HAP-1 (cell line): ENCODE measurements around the gene ZXDC.

Source experiments
- DNase-seq, 2 experiments: peaks; one replicate each; pipeline ENCODE4 v3.0.0-alpha.2; 2016 to 2020; ENCODE audit warnings: low spot score in 2 of 2
- H3K27me3 ChIP-seq: fragments of 250-450 bp; sonication (Bioruptor Pico); 2 replicates; pipeline ENCODE4 v1.5.1; 2020; ENCODE audit warnings: low read depth, mild to moderate bottlenecking, moderate library complexity
- H3K36me3 ChIP-seq: fragments of 250-450 bp; sonication (Bioruptor Pico); replicated peaks from 2 replicates; pipeline ENCODE4 v1.5.1; 2020; ENCODE audit warnings: mild to moderate bottlenecking
- H3K4me1 ChIP-seq: fragments of 250-450 bp; sonication (Bioruptor Pico); 2 replicates; pipeline ENCODE4 v1.5.1; 2020; ENCODE audit warnings: mild to moderate bottlenecking
- H3K4me3 ChIP-seq: fragments of 250-450 bp; sonication (Bioruptor Pico); 2 replicates; pipeline ENCODE4 v1.5.1; 2020; ENCODE audit warnings: mild to moderate bottlenecking, moderate library complexity
- H3K9me3 ChIP-seq: fragments of 250-450 bp; sonication (Bioruptor Pico); 2 replicates; pipeline ENCODE4 v1.5.1; 2020; ENCODE audit warnings: mild to moderate bottlenecking, moderate library complexity
- in situ Hi-C: fragments of 300-500 bp; cut with MboI; formaldehyde crosslinking; loops from 3 replicates; pipeline ENCODE4 v1.14.3; 2020; ENCODE audit warnings: low sequenced_read_pairs, inconsistent platforms, mixed read lengths

The ZXDC gene

GRCh38 chr3:126488886-126489569 lies 13.3 kb upstream of the ZXDC start:
- in situ Hi-C loops, result no loop called here
- Histone ChIP-seq H3K4me3 (no peak overlapping the region), H3K36me3 (no peaks in the 10 kb centered on the region), H3K9me3 (no peaks in the 10 kb centered on the region), H3K4me1 (peaks cover 12% of the 10 kb centered on the region), H3K27me3 (no peaks in the 10 kb centered on the region)
- DNase-seq, result no peak

GRCh38 chr3:126488185-126488584 lies 12.5 kb upstream of the ZXDC start:
- Histone ChIP-seq H3K4me3 (no peak overlapping the region), H3K9me3 (no peaks in the 10 kb centered on the region), H3K27me3 (no peaks in the 10 kb centered on the region), H3K4me1 (peaks cover 12% of the 10 kb centered on the region), H3K36me3 (no peaks in the 10 kb centered on the region)
- in situ Hi-C loops, result no loop called here
- DNase-seq, result no peak

- Histone ChIP-seq H3K36me3 (no peaks in the 10 kb centered on the region), H3K4me1 (peaks cover 12% of the 10 kb centered on the region), H3K27me3 (no peaks in the 10 kb centered on the region), H3K4me3 (no peak overlapping the region), H3K9me3 (no peaks in the 10 kb centered on the region)
- in situ Hi-C loops, result no loop called here
- DNase-seq, result no peak
Observed at GRCh38 chr3:126487151-126487771, 11.6 kb upstream of the ZXDC start.

GRCh38 chr3:126486360-126486847 lies 10.7 kb upstream of the ZXDC start:
- peaks cover 12% of the 10 kb centered on the region for H3K4me1 ChIP-seq
- no peaks in the 10 kb centered on the region for H3K36me3 ChIP-seq
- no peak for DNase-seq
- no peak overlapping the region for H3K4me3 ChIP-seq
- H3K27me3 ChIP-seq, result no peaks in the 10 kb centered on the region
- in situ Hi-C loops, result no loop called here
- no peaks in the 10 kb centered on the region for H3K9me3 ChIP-seq

GRCh38 chr3:126485956-126486355 lies 10.3 kb upstream of the ZXDC start:
- H3K27me3 ChIP-seq, result no peaks in the 10 kb centered on the region
- no peak for DNase-seq
- H3K9me3 ChIP-seq, result no peaks in the 10 kb centered on the region
- in situ Hi-C loops, result no loop called here
- peaks cover 12% of the 10 kb centered on the region for H3K4me1 ChIP-seq
- no peaks in the 10 kb centered on the region for H3K36me3 ChIP-seq
- no peak overlapping the region for H3K4me3 ChIP-seq

- no peak overlapping the region for H3K4me3 ChIP-seq
- no peaks in the 10 kb centered on the region for H3K9me3 ChIP-seq
- DNase-seq, result peak; percentile 52 to 61
- peaks cover 12% of the 10 kb centered on the region for H3K4me1 ChIP-seq
- no peaks in the 10 kb centered on the region for H3K36me3 ChIP-seq
- in situ Hi-C loops, result no loop called here
- H3K27me3 ChIP-seq, result no peaks in the 10 kb centered on the region
Observed at GRCh38 chr3:126485176-126485897, 9.6 kb upstream of the ZXDC start.

GRCh38 chr3:126484662-126485061 lies 9.0 kb upstream of the ZXDC start:
- no peak for DNase-seq
- Histone ChIP-seq H3K4me3 (no peak overlapping the region), H3K9me3 (no peaks in the 10 kb centered on the region), H3K4me1 (peaks cover 12% of the 10 kb centered on the region), H3K27me3 (no peaks in the 10 kb centered on the region), H3K36me3 (no peaks in the 10 kb centered on the region)
- in situ Hi-C loops, result no loop called here

- no peaks in the 10 kb centered on the region for H3K27me3 ChIP-seq
- H3K36me3 ChIP-seq, result no peaks in the 10 kb centered on the region
- no peak for DNase-seq
- in situ Hi-C loops, result no loop called here
- no peak overlapping the region for H3K4me3 ChIP-seq
- H3K9me3 ChIP-seq, result no peaks in the 10 kb centered on the region
- H3K4me1 ChIP-seq, result peaks cover 12% of the 10 kb centered on the region
Observed at GRCh38 chr3:126484148-126484547, 8.5 kb upstream of the ZXDC start.

GRCh38 chr3:126483321-126483761 lies 7.7 kb upstream of the ZXDC start:
- no peaks in the 10 kb centered on the region for H3K27me3 ChIP-seq
- in situ Hi-C loops, result no loop called here
- DNase-seq, result no peak
- no peak overlapping the region for H3K4me3 ChIP-seq
- H3K4me1 ChIP-seq, result peaks cover 12% of the 10 kb centered on the region
- no peaks in the 10 kb centered on the region for H3K9me3 ChIP-seq
- no peaks in the 10 kb centered on the region for H3K36me3 ChIP-seq

- in situ Hi-C loops, result no loop called here
- H3K27me3 ChIP-seq, result no peaks in the 10 kb centered on the region
- DNase-seq, result no peak
- H3K4me1 ChIP-seq, result peaks cover 12% of the 10 kb centered on the region
- H3K36me3 ChIP-seq, result no peaks in the 10 kb centered on the region
- H3K9me3 ChIP-seq, result no peaks in the 10 kb centered on the region
- H3K4me3 ChIP-seq, result no peak overlapping the region
Observed at GRCh38 chr3:126482503-126483255, 7.0 kb upstream of the ZXDC start.

GRCh38 chr3:126481808-126482502 lies 6.3 kb upstream of the ZXDC start:
- no peaks in the 10 kb centered on the region for H3K27me3 ChIP-seq
- no peak overlapping the region for H3K4me3 ChIP-seq
- no peaks in the 10 kb centered on the region for H3K36me3 ChIP-seq
- in situ Hi-C loops, result no loop called here
- H3K9me3 ChIP-seq, result no peaks in the 10 kb centered on the region
- DNase-seq, result no peak
- peaks cover 12% of the 10 kb centered on the region for H3K4me1 ChIP-seq

- DNase-seq, result no peak
- Histone ChIP-seq H3K9me3 (no peaks in the 10 kb centered on the region), H3K36me3 (no peaks in the 10 kb centered on the region), H3K4me3 (no peak overlapping the region), H3K27me3 (no peaks in the 10 kb centered on the region), H3K4me1 (peaks cover 12% of the 10 kb centered on the region)
- in situ Hi-C loops, result no loop called here
Observed at GRCh38 chr3:126480861-126481260, 5.2 kb upstream of the ZXDC start.

GRCh38 chr3:126480206-126480605 lies 4.5 kb upstream of the ZXDC start:
- H3K4me3 ChIP-seq, result no peak overlapping the region
- H3K9me3 ChIP-seq, result no peaks in the 10 kb centered on the region
- no peak for DNase-seq
- H3K4me1 ChIP-seq, result peaks cover 6% of the 10 kb centered on the region
- H3K27me3 ChIP-seq, result no peaks in the 10 kb centered on the region
- no peaks in the 10 kb centered on the region for H3K36me3 ChIP-seq
- in situ Hi-C loops, result no loop called here
